H9 (cell line): ENCODE measurements around the gene COL4A2. TPM values are rescaled to one million over a fixed set of nuclear protein-coding genes. Genes with fewer than 3 reads are reported as not detected.

ENCODE experiments used
- DNase-seq: peaks from one replicate; pipeline ENCODE4 v3.0.0-alpha.2; 2017
- H2AFZ ChIP-seq: one replicate; pipeline ENCODE4 v1.6.1; 2013; ENCODE audit warnings: mild to moderate bottlenecking, low read length, control low read depth, moderate library complexity
- H2AK5ac ChIP-seq: 2 replicates; pipeline ENCODE4 v1.6.1; 2013; ENCODE audit warnings: low read length, control low read depth, mixed read lengths; ENCODE audit not compliant: insufficient read length
- H2BK120ac ChIP-seq: one replicate; pipeline ENCODE4 v1.6.1; 2013; ENCODE audit warnings: low read depth, mild to moderate bottlenecking, low read length, control low read depth, inconsistent platforms; ENCODE audit not compliant: poor library complexity, severe bottlenecking
- H2BK12ac ChIP-seq: 2 replicates; pipeline ENCODE4 v1.6.1; 2013; ENCODE audit warnings: low read length, control low read depth, mixed read lengths, low read depth; ENCODE audit not compliant: insufficient read length
- H2BK15ac ChIP-seq: 2 replicates; pipeline ENCODE4 v1.6.1; 2013; ENCODE audit warnings: low read depth, low read length, control low read depth
- H2BK20ac ChIP-seq: one replicate; pipeline ENCODE4 v1.6.1; 2013; ENCODE audit warnings: low read depth, mild to moderate bottlenecking, low read length, control low read depth, inconsistent platforms; ENCODE audit not compliant: poor library complexity, severe bottlenecking
- H2BK5ac ChIP-seq: 2 replicates; pipeline ENCODE4 v1.6.1; 2013; ENCODE audit warnings: low read length, control low read depth, mixed read lengths; ENCODE audit not compliant: insufficient read length
- H3K14ac ChIP-seq: 2 replicates; pipeline ENCODE4 v1.6.1; 2013; ENCODE audit warnings: low read length, control low read depth; ENCODE audit not compliant: insufficient read depth
- H3K18ac ChIP-seq: 2 replicates; pipeline ENCODE4 v1.6.1; 2013; ENCODE audit warnings: low read depth, mild to moderate bottlenecking, mixed read lengths, low read length, control low read depth; ENCODE audit not compliant: insufficient read length
- H3K23ac ChIP-seq: 2 replicates; pipeline ENCODE4 v1.6.1; 2013; ENCODE audit warnings: low read length, control low read depth, mixed read lengths, low read depth; ENCODE audit not compliant: insufficient read length
- H3K23me2 ChIP-seq: 2 replicates; pipeline ENCODE4 v1.6.1; 2013; ENCODE audit warnings: low read depth, mild to moderate bottlenecking, mixed read lengths, low read length, control low read depth; ENCODE audit not compliant: insufficient read length, poor library complexity, severe bottlenecking
- H3K27ac ChIP-seq: 2 replicates; pipeline ENCODE4 v1.5.1; 2013; ENCODE audit warnings: low read length, control low read depth, mixed read lengths, low read depth; ENCODE audit not compliant: insufficient read length
- H3K27me3 ChIP-seq: 2 replicates; pipeline ENCODE4 v1.6.1; 2013; ENCODE audit warnings: low read length, control low read depth, inconsistent platforms; ENCODE audit not compliant: insufficient read depth
- H3K4ac ChIP-seq: 2 replicates; pipeline ENCODE4 v1.6.1; 2013; ENCODE audit warnings: low read depth, mild to moderate bottlenecking, control low read depth, inconsistent platforms, low read length, moderate library complexity
- H3K4me1 ChIP-seq: 2 replicates; pipeline ENCODE4 v1.6.1; 2013; ENCODE audit warnings: low read length, control low read depth, inconsistent platforms; ENCODE audit not compliant: insufficient read depth
- H3K4me2 ChIP-seq: 2 replicates; pipeline ENCODE4 v1.6.1; 2013; ENCODE audit warnings: low read length, control low read depth, mixed read lengths; ENCODE audit not compliant: insufficient read length, insufficient read depth
- H3K56ac ChIP-seq: 2 replicates; pipeline ENCODE4 v1.6.1; 2013; ENCODE audit warnings: low read depth, mild to moderate bottlenecking, mixed read lengths, low read length, control low read depth; ENCODE audit not compliant: insufficient read length
- H3K79me1 ChIP-seq: 2 replicates; pipeline ENCODE4 v1.6.1; 2013; ENCODE audit warnings: low read depth, mild to moderate bottlenecking, moderate library complexity, low read length, control low read depth, inconsistent platforms; ENCODE audit not compliant: insufficient read depth, poor library complexity, severe bottlenecking
- H3K79me2 ChIP-seq: 2 replicates; pipeline ENCODE4 v1.6.1; 2013; ENCODE audit warnings: low read length, control low read depth, inconsistent platforms; ENCODE audit not compliant: insufficient read depth
- H3K9ac ChIP-seq: 2 replicates; pipeline ENCODE4 v1.6.1; 2013; ENCODE audit warnings: low read length, control low read depth, mixed read lengths; ENCODE audit not compliant: insufficient read length; ENCODE audit errors: extremely low read depth
- H3K9me3 ChIP-seq: one replicate; pipeline ENCODE4 v1.6.1; 2013; ENCODE audit warnings: low read depth, low read length, inconsistent platforms; ENCODE audit not compliant: control insufficient read depth
- H3T11ph ChIP-seq: one replicate; pipeline ENCODE4 v1.6.1; 2013; ENCODE audit warnings: mild to moderate bottlenecking, low read length, control low read depth, inconsistent platforms
- H4K20me1 ChIP-seq: one replicate; pipeline ENCODE4 v1.6.1; 2013; ENCODE audit not compliant: control insufficient read depth, insufficient read length, insufficient read depth
- H4K5ac ChIP-seq: 2 replicates; pipeline ENCODE4 v1.6.1; 2013; ENCODE audit warnings: low read depth, mild to moderate bottlenecking, mixed read lengths, low read length, control low read depth; ENCODE audit not compliant: insufficient read length
- H4K8ac ChIP-seq: replicated peaks from 2 replicates; pipeline ENCODE4 v1.6.1; 2013; ENCODE audit warnings: low read length, control low read depth, mixed read lengths, low read depth; ENCODE audit not compliant: insufficient read length
- H4K91ac ChIP-seq: 2 replicates; pipeline ENCODE4 v1.6.1; 2013; ENCODE audit warnings: low read depth, mild to moderate bottlenecking, moderate library complexity, mixed read lengths, low read length, control low read depth; ENCODE audit not compliant: insufficient read length
- H3K27ac Mint-ChIP-seq, 3 experiments: 2 replicates in 2 of 3; 3 replicates in 1 of 3; pipeline ENCODE4 v1.8.0; 2020 to 2021; ENCODE audit warnings: mixed read lengths in 3 of 3, mild to moderate bottlenecking in 1 of 3, moderate library complexity in 1 of 3
- H3K27me3 Mint-ChIP-seq: 2 replicates; pipeline ENCODE4 v1.8.0; 2021; ENCODE audit warnings: low read depth, mild to moderate bottlenecking, moderate library complexity, mixed read lengths
- H3K36me3 Mint-ChIP-seq, 3 experiments: 2 replicates in 2 of 3; 3 replicates in 1 of 3; pipeline ENCODE4 v1.8.0; 2020 to 2021; ENCODE audit warnings: low read depth in 3 of 3, mixed read lengths in 3 of 3; ENCODE audit not compliant: insufficient read depth in 1 of 3
- H3K4me1 Mint-ChIP-seq, 2 experiments: 2 replicates each; pipeline ENCODE4 v1.8.0; 2020; ENCODE audit warnings: mixed read lengths in 2 of 2
- H3K4me3 Mint-ChIP-seq, 2 experiments: 2 replicates in 1 of 2; 3 replicates in 1 of 2; pipeline ENCODE4 v1.8.0; 2020 to 2021; ENCODE audit warnings: mild to moderate bottlenecking in 2 of 2, mixed read lengths in 2 of 2, moderate library complexity in 1 of 2
- H3K9me3 Mint-ChIP-seq, 2 experiments: 2 replicates in 1 of 2; 3 replicates in 1 of 2; pipeline ENCODE4 v1.8.0; 2020; ENCODE audit warnings: mild to moderate bottlenecking in 2 of 2, mixed read lengths in 2 of 2, moderate library complexity in 1 of 2
- WGBS: extraction: QIAGEN DNeasy Blood & Tissue Kit; methylation state at CpG from one replicate; pipeline ENCODE4 v1.1.7; 2013; ENCODE audit warnings: missing lambda C conversion rate, low lambda C conversion rate, mixed read lengths; ENCODE audit not compliant: insufficient read length; ENCODE audit errors: extremely low coverage; 5-methylcytosine and 5-hydroxymethylcytosine counted together
- total RNA-seq: library from RNA; stranded (reverse); gene quantifications from 2 replicates; pipeline ENCODE4 v1.2.1, GENCODE V29; 2021
- TF ChIP-seq, protein P1 (sequence below): fragments of 200-600 bp; sonication (generic); conservative IDR thresholded peaks from 3 replicates; pipeline ENCODE4 v1.8.0; 2021; ENCODE audit warnings: antibody characterized with exemption, mild to moderate bottlenecking

The COL4A2 gene
- total RNA-seq, 1 experiment from 2014 or later, result 76.5 TPM

DNA sequence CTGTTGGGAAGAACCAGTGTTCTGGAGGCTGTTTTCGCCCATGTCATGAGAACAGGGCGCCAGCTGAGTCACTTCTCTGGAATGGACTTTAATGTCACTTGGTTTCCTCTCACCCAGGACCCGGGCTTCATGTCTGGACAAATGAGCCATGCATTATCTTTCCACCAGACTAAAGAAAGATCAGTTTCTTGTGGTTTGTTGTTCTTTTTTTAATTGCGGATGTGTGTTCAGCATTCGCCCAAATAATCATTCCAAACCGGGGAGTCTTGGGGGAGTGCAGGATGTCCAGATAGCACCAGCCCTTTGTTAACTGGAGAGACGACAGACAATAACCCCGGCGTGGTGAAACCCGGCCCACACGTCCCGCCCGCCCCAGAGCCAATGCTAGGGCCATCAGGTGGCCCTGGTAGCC is 102.5 kb downstream of the COL4A2 start:
- Histone ChIP-seq H4K5ac (no peak overlapping the region), H3K79me2 (no peaks in the 10 kb centered on the region), H4K20me1 (no peaks in the 10 kb centered on the region), H3K4me2 (no peak overlapping the region), H3K23ac (no peak overlapping the region), H3K9me3 (no peaks in the 10 kb centered on the region), H3K4ac (no peak overlapping the region), H3K56ac (no peak overlapping the region), H4K8ac (no peak overlapping the region), H2BK20ac (no peak overlapping the region), H3K27me3 (no peaks in the 10 kb centered on the region), H4K91ac (no peak overlapping the region), H3K27ac (no peak overlapping the region), H3K18ac (no peak overlapping the region), H2AFZ (no peak overlapping the region), H2BK12ac (no peak overlapping the region), H2BK120ac (no peak overlapping the region), H3K79me1 (no peaks in the 10 kb centered on the region), H3T11ph (no peak overlapping the region), H2BK5ac (no peak overlapping the region), H2BK15ac (no peak overlapping the region), H2AK5ac (no peak overlapping the region), H3K9ac (no peak overlapping the region), H3K4me1 (peaks cover 5% of the 10 kb centered on the region; the same call in 1 of the 2 replicates), H3K23me2 (no peaks in the 10 kb centered on the region), H3K14ac (no peak overlapping the region)
- Mint-ChIP-seq H3K4me3 (no peak overlapping the region), H3K36me3 (peaks cover 4 to 14% (median 7%) of the 10 kb centered on the region in 3 experiments; a peak in 5 of 7 replicates), H3K4me1 (peaks cover 28 to 30% of the 10 kb centered on the region in 2 experiments), H3K27ac (peak overlapping the region in 1 of 3 experiments; percentile 47; a peak in 1 of 7 replicates), H3K27me3 (no peaks in the 10 kb centered on the region), H3K9me3 (no peaks in the 10 kb centered on the region; a peak in 1 of 5 replicates)
- no CpG with 5 or more reads among the region's 13 CpGs for WGBS
- no peak for DNase-seq
- TF ChIP-seq, protein P1, sequence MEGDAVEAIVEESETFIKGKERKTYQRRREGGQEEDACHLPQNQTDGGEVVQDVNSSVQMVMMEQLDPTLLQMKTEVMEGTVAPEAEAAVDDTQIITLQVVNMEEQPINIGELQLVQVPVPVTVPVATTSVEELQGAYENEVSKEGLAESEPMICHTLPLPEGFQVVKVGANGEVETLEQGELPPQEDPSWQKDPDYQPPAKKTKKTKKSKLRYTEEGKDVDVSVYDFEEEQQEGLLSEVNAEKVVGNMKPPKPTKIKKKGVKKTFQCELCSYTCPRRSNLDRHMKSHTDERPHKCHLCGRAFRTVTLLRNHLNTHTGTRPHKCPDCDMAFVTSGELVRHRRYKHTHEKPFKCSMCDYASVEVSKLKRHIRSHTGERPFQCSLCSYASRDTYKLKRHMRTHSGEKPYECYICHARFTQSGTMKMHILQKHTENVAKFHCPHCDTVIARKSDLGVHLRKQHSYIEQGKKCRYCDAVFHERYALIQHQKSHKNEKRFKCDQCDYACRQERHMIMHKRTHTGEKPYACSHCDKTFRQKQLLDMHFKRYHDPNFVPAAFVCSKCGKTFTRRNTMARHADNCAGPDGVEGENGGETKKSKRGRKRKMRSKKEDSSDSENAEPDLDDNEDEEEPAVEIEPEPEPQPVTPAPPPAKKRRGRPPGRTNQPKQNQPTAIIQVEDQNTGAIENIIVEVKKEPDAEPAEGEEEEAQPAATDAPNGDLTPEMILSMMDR, result no peak
